ENCODE data around the gene RPN2. TPM values are rescaled to one million over a fixed set of nuclear protein-coding genes. Genes with fewer than 3 reads are reported as not detected.

RPN2 gene
- total RNA-seq, 1 donor from 2014 or later: 185 TPM

- H3K4me3 ChIP-seq: no peak overlapping the region
- TF ChIP-seq CTCF (IDR thresholded peaks at IDR 0.05): no peak
- ATAC-seq (peak; percentile 47), DNase-seq (no peak)
- H3K27me3 ChIP-seq: no peaks in the 10 kb centered on the region
- no peaks in the 10 kb centered on the region for H3K9me3 ChIP-seq
- intact Hi-C loops (cut with DNase I): no loop called here
- peaks cover 4% of the 10 kb centered on the region for H3K4me1 ChIP-seq
- no peak overlapping the region for H3K27ac ChIP-seq
- peaks cover 97% of the 10 kb centered on the region for H3K36me3 ChIP-seq
Observed at GRCh38 chr20:37226889-37227288, 47.8 kb downstream of the RPN2 start.

- DNase-seq (no peak), ATAC-seq (no peak)
- H3K27me3 ChIP-seq: no peaks in the 10 kb centered on the region
- no peak overlapping the region for H3K27ac ChIP-seq
- H3K36me3 ChIP-seq: peaks cover 98% of the 10 kb centered on the region
- no peak for TF ChIP-seq CTCF (IDR thresholded peaks at IDR 0.05)
- H3K4me1 ChIP-seq: peaks cover 4% of the 10 kb centered on the region
- no peak overlapping the region for H3K4me3 ChIP-seq
- no peaks in the 10 kb centered on the region for H3K9me3 ChIP-seq
- intact Hi-C loops (cut with DNase I): no loop called here
Observed at GRCh38 chr20:37228082-37228481, 49.0 kb downstream of the RPN2 start.

- Histone ChIP-seq H3K27ac (no peak overlapping the region), H3K9me3 (no peaks in the 10 kb centered on the region), H3K36me3 (peaks cover 100% of the 10 kb centered on the region), H3K4me3 (no peak overlapping the region), H3K4me1 (peaks cover 4% of the 10 kb centered on the region), H3K27me3 (no peaks in the 10 kb centered on the region)
- DNase-seq (no peak), ATAC-seq (no peak)
- TF ChIP-seq CTCF (IDR thresholded peaks at IDR 0.05): no peak
- intact Hi-C loops (cut with DNase I): no loop called here
Observed at GRCh38 chr20:37228656-37229055, 49.5 kb downstream of the RPN2 start.

- Histone ChIP-seq H3K27me3 (no peaks in the 10 kb centered on the region), H3K27ac (no peak overlapping the region), H3K36me3 (peaks cover 100% of the 10 kb centered on the region), H3K4me3 (no peak overlapping the region), H3K4me1 (peaks cover 4% of the 10 kb centered on the region), H3K9me3 (no peaks in the 10 kb centered on the region)
- ATAC-seq (no peak), DNase-seq (no peak)
- TF ChIP-seq CTCF (IDR thresholded peaks at IDR 0.05): no peak
- intact Hi-C loops (cut with DNase I): no loop called here
Observed at GRCh38 chr20:37229357-37229756, 50.2 kb downstream of the RPN2 start.

GRCh38 chr20:37230200-37230599 lies 51.1 kb downstream of the RPN2 start:
- no peaks in the 10 kb centered on the region for H3K9me3 ChIP-seq
- no peak for ATAC-seq
- DNase-seq: no peak
- peaks cover 4% of the 10 kb centered on the region for H3K4me1 ChIP-seq
- H3K4me3 ChIP-seq: no peak overlapping the region
- no peak for TF ChIP-seq CTCF (IDR thresholded peaks at IDR 0.05)
- intact Hi-C loops (cut with DNase I): no loop called here
- no peaks in the 10 kb centered on the region for H3K27me3 ChIP-seq
- H3K27ac ChIP-seq: no peak overlapping the region
- H3K36me3 ChIP-seq: peaks cover 100% of the 10 kb centered on the region

GRCh38 chr20:37231947-37232630 lies 53.0 kb downstream of the RPN2 start:
- no peaks in the 10 kb centered on the region for H3K9me3 ChIP-seq
- H3K36me3 ChIP-seq: peaks cover 100% of the 10 kb centered on the region
- H3K27ac ChIP-seq: no peak overlapping the region
- no peak overlapping the region for H3K4me3 ChIP-seq
- H3K27me3 ChIP-seq: no peaks in the 10 kb centered on the region
- no peak for ATAC-seq
- peaks cover 2% of the 10 kb centered on the region for H3K4me1 ChIP-seq
- intact Hi-C loops (cut with DNase I): no loop called here
- no peak for TF ChIP-seq CTCF (IDR thresholded peaks at IDR 0.05)
- DNase-seq: no peak
